ENCODE measurements around the gene EPHB1.

GRCh38 chr3:135226057-135226456 is 431.0 kb downstream of the EPHB1 start:
- no peak for TF ChIP-seq POLR2A (IDR thresholded peaks at IDR 0.05; ENCODE audit: insufficient read depth in 1 of 2, low read depth in 2 of 2, low read length in 2 of 2)
- no peak for TF ChIP-seq RNF219 (CRISPR knock-in tag; IDR thresholded peaks at IDR 0.05)
- no peak for TF ChIP-seq HDAC2 (CRISPR knock-in tag; IDR thresholded peaks at IDR 0.05)
- TF ChIP-seq SAFB2 (CRISPR knock-in tag; IDR thresholded peaks at IDR 0.05; ENCODE audit: borderline replicate concordance, low read depth) = no peak
- no peak for TF ChIP-seq HNRNPL (IDR thresholded peaks at IDR 0.05; ENCODE audit: low read depth, low read length)
